ENCODE measurements around the gene USP3.
A peak's percentile ranks its signal among the peaks of the same experiment; 100 is the strongest.

Gene USP3

GRCh38 chr15:63597821-63598220 lies 93.4 kb downstream of the USP3 start:
- Histone ChIP-seq H4K20me1 (ENCODE audit: insufficient read depth, low read length) (no peaks in the 10 kb centered on the region), H3K4me3 (ENCODE audit: low read length) (no peak overlapping the region), H3K27ac (ENCODE audit: low read length) (no peak overlapping the region), H3K9me2 (replicated peaks; ENCODE audit: insufficient read depth, low read length) (no peaks in the 10 kb centered on the region), H3K4me1 (ENCODE audit: low read length) (peaks cover 10% of the 10 kb centered on the region; the same call in 1 of the 2 replicates), H3K4me2 (ENCODE audit: low read depth, low read length) (no peak overlapping the region), H3F3A (ENCODE audit: insufficient read depth, low read length) (peaks cover 25% of the 10 kb centered on the region), H2AFZ (ENCODE audit: low read length) (no peak overlapping the region), H3K9ac (ENCODE audit: low read length) (no peak overlapping the region), H3K27me3 (replicated peaks; ENCODE audit: insufficient read depth, low read length) (no peaks in the 10 kb centered on the region), H3K79me2 (ENCODE audit: low read length) (no peaks in the 10 kb centered on the region; the same call in 1 of the 2 replicates), H3K36me3 (replicated peaks; ENCODE audit: insufficient read depth, low read length) (0 out of 2 replicates have a peak, but pooled peaks cover 4% of the 10 kb centered on the region), H3K9me3 (replicated peaks; ENCODE audit: insufficient read depth, low read length) (no peaks in the 10 kb centered on the region)
- TF ChIP-seq, protein P1, sequence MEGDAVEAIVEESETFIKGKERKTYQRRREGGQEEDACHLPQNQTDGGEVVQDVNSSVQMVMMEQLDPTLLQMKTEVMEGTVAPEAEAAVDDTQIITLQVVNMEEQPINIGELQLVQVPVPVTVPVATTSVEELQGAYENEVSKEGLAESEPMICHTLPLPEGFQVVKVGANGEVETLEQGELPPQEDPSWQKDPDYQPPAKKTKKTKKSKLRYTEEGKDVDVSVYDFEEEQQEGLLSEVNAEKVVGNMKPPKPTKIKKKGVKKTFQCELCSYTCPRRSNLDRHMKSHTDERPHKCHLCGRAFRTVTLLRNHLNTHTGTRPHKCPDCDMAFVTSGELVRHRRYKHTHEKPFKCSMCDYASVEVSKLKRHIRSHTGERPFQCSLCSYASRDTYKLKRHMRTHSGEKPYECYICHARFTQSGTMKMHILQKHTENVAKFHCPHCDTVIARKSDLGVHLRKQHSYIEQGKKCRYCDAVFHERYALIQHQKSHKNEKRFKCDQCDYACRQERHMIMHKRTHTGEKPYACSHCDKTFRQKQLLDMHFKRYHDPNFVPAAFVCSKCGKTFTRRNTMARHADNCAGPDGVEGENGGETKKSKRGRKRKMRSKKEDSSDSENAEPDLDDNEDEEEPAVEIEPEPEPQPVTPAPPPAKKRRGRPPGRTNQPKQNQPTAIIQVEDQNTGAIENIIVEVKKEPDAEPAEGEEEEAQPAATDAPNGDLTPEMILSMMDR (IDR thresholded peaks at IDR 0.05; ENCODE audit: low read length), result no peak
- TF ChIP-seq EZH2phosphoT487 (IDR thresholded peaks at IDR 0.05; ENCODE audit: low read length) (no peak), EZH2 (optimal IDR thresholded peaks at IDR 0.05; ENCODE audit: low read depth, low read length) (no peak)
- DNase-seq, result no peak

DNA sequence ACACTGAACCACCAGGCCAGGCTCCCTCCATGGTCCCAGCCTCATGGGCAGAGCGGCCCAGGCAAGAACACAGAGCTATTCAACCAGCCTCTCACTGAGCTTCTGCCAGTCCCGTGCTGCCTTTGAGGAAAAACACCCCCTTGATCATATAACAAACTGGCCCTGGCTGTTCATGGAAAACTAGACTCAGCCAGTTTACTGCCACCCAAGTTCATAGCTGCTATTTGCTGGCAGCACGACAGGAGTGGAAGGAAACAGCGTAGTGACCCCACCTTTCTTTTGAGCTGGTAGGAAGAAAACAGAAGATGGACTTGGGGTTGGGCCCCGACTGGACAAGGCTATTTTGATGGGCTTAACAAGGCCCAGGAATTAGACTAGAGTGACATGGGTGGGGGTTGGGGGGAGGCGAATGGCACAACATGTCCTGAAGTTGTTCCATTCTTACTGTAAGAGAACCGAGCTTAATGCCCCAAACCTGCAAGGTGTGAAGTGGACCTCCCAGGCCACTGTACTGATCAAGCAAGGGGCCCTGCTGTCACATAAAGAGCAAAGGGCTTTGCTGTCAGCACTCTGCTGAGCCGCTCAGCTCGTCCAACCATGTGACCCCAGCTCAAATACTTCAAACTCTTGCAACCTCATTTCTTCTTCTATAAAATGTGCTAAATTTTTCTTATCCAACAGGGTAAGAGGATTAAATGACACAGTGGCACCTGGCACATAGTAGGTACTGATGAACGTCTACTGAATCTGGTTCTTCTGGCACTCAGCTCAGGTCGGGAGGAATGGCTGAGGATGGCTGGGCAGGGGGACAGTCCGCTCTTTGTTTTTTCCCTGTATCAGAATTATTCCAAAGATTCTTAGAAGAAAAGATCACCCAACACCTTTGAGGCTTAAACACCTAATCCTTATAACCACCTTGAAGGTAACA lies 94.3 kb downstream of the USP3 start:
- no peak for TF ChIP-seq EZH2 (optimal IDR thresholded peaks at IDR 0.05; ENCODE audit: low read depth, low read length)
- TF ChIP-seq, protein P1 (IDR thresholded peaks at IDR 0.05; ENCODE audit: low read length), result no peak
- no peak for TF ChIP-seq EZH2phosphoT487 (IDR thresholded peaks at IDR 0.05; ENCODE audit: low read length)
- peak overlapping the region; percentile 74; the same call in 1 of the 2 replicates for H3K9ac ChIP-seq (ENCODE audit: low read length)
- peak overlapping the region; percentile 96 for H3K4me2 ChIP-seq (ENCODE audit: low read depth, low read length)

GRCh38 chr15:63599401-63600000 lies 95.1 kb downstream of the USP3 start:
- H3K79me2 ChIP-seq (ENCODE audit: low read length), result no peaks in the 10 kb centered on the region; the same call in 1 of the 2 replicates
- DNase-seq, result peak; percentile 65
- H3K27me3 ChIP-seq (replicated peaks; ENCODE audit: insufficient read depth, low read length), result no peaks in the 10 kb centered on the region
- no peak for TF ChIP-seq EZH2 (optimal IDR thresholded peaks at IDR 0.05; ENCODE audit: low read depth, low read length)
- no peak for TF ChIP-seq EZH2phosphoT487 (IDR thresholded peaks at IDR 0.05; ENCODE audit: low read length)
- TF ChIP-seq, protein P1 (IDR thresholded peaks at IDR 0.05; ENCODE audit: low read length), result peak; percentile 64
- H3K9ac ChIP-seq (ENCODE audit: low read length), result peak overlapping the region; percentile 74
- H3K9me3 ChIP-seq (replicated peaks; ENCODE audit: insufficient read depth, low read length), result no peaks in the 10 kb centered on the region
- H3K36me3 ChIP-seq (replicated peaks; ENCODE audit: insufficient read depth, low read length), result no peaks in the 10 kb centered on the region
- peak overlapping the region; percentile 65; the same call in 1 of the 2 replicates for H3K27ac ChIP-seq (ENCODE audit: low read length)
- H3K4me2 ChIP-seq (ENCODE audit: low read depth, low read length), result peak overlapping the region; percentile 96
- peaks cover 10% of the 10 kb centered on the region; the same call in 1 of the 2 replicates for H3K4me1 ChIP-seq (ENCODE audit: low read length)
- H3F3A ChIP-seq (ENCODE audit: insufficient read depth, low read length), result peaks cover 25% of the 10 kb centered on the region
- H4K20me1 ChIP-seq (ENCODE audit: insufficient read depth, low read length), result no peaks in the 10 kb centered on the region
- H3K4me3 ChIP-seq (ENCODE audit: low read length), result peak overlapping the region; percentile 66
- H3K9me2 ChIP-seq (replicated peaks; ENCODE audit: insufficient read depth, low read length), result no peaks in the 10 kb centered on the region
- H2AFZ ChIP-seq (ENCODE audit: low read length), result peak overlapping the region; percentile 55

More for the DNA sequence above, 94.3 kb downstream of the USP3 start:
- Histone ChIP-seq H3K4me3 (ENCODE audit: low read length) (peak overlapping the region; percentile 66), H3K27me3 (replicated peaks; ENCODE audit: insufficient read depth, low read length) (no peaks in the 10 kb centered on the region), H3K9me3 (replicated peaks; ENCODE audit: insufficient read depth, low read length) (no peaks in the 10 kb centered on the region), H3K9me2 (replicated peaks; ENCODE audit: insufficient read depth, low read length) (no peaks in the 10 kb centered on the region), H3K79me2 (ENCODE audit: low read length) (no peaks in the 10 kb centered on the region; the same call in 1 of the 2 replicates), H2AFZ (ENCODE audit: low read length) (0 out of 2 replicates have a peak overlapping the region, but pooled peaks have one; percentile 55), H4K20me1 (ENCODE audit: insufficient read depth, low read length) (no peaks in the 10 kb centered on the region), H3K4me1 (ENCODE audit: low read length) (peaks cover 10% of the 10 kb centered on the region; the same call in 1 of the 2 replicates), H3F3A (ENCODE audit: insufficient read depth, low read length) (peaks cover 25% of the 10 kb centered on the region), H3K27ac (ENCODE audit: low read length) (peak overlapping the region; percentile 65; the same call in 1 of the 2 replicates), H3K36me3 (replicated peaks; ENCODE audit: insufficient read depth, low read length) (0 out of 2 replicates have a peak, but pooled peaks cover 4% of the 10 kb centered on the region)
- no peak for DNase-seq

Data from MM.1S (cell line).